Gastroesophageal sphincter (tissue), 3 donors: ENCODE results near the gene LRRC28.

Experiments used
- EP300 ChIP-seq: sonication (generic); formaldehyde crosslinking; IDR thresholded peaks from one replicate; pipeline ENCODE4 v1.6.1; 2017; ENCODE audit warnings: antibody characterized with exemption, mild to moderate bottlenecking
- POLR2AphosphoS5 ChIP-seq: sonication (generic); formaldehyde crosslinking; IDR thresholded peaks from one replicate; pipeline ENCODE4 v1.6.1; 2017; ENCODE audit warnings: antibody characterized with exemption
- TF ChIP-seq, protein P1 (sequence below), 4 experiments: fragments of 200-600 bp in 2 of 4; fragments of 450-650 bp in 2 of 4; sonication (generic) in 1 of 4; IDR thresholded peaks; one replicate each; pipeline ENCODE4 v1.5.1; 2017 to 2019; ENCODE audit warnings: antibody characterized with exemption in 4 of 4, mild to moderate bottlenecking in 2 of 4, moderate library complexity in 2 of 4

DNA sequence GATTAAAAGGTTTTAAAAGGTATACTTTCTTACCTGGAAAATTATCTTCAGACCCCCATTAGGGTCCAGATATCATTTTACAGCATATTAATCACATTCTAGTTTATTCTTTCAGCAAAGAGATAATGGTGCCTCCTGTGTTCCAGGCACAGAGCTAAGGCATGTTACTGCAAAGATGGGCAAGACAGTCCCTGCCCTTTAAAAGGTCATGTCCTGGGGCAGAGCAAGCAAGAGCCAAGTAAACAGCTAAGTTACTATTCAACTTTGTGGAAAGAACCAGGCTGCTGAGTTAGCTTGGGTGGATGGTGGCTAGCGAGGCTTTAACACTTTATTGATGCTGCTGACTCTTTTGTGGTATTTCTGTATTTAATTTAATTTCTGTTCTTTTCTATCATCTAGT lies 75.0 kb downstream of the LRRC28 start:
- TF ChIP-seq, protein P1, sequence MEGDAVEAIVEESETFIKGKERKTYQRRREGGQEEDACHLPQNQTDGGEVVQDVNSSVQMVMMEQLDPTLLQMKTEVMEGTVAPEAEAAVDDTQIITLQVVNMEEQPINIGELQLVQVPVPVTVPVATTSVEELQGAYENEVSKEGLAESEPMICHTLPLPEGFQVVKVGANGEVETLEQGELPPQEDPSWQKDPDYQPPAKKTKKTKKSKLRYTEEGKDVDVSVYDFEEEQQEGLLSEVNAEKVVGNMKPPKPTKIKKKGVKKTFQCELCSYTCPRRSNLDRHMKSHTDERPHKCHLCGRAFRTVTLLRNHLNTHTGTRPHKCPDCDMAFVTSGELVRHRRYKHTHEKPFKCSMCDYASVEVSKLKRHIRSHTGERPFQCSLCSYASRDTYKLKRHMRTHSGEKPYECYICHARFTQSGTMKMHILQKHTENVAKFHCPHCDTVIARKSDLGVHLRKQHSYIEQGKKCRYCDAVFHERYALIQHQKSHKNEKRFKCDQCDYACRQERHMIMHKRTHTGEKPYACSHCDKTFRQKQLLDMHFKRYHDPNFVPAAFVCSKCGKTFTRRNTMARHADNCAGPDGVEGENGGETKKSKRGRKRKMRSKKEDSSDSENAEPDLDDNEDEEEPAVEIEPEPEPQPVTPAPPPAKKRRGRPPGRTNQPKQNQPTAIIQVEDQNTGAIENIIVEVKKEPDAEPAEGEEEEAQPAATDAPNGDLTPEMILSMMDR (IDR thresholded peaks at IDR 0.05) = no peak
- no peak for TF ChIP-seq POLR2AphosphoS5
- TF ChIP-seq EP300 = no peak
